Muscle layer of duodenum (tissue), 2 donors: ENCODE data around the gene BTN3A1.
A peak's percentile ranks its signal among the peaks of the same experiment; 100 is the strongest.
"Not testable (repeated sequence)": the region's sequence is repeated elsewhere in the genome, so short reads cannot be mapped to it uniquely, and the experiment has no call there.

ENCODE experiments used
- H3K27ac ChIP-seq: one replicate; pipeline ENCODE4 v1.7.0; 2013; ENCODE audit warnings: mild to moderate bottlenecking, low read length
- H3K27me3 ChIP-seq: one replicate; pipeline ENCODE4 v1.7.0; 2013; ENCODE audit warnings: low read depth, mild to moderate bottlenecking, control low read depth, low read length
- H3K36me3 ChIP-seq, 2 donors: one replicate each; pipeline ENCODE4 v1.7.0; 2013; ENCODE audit warnings: low read length in 2 of 2, control low read depth in 1 of 2, mild to moderate bottlenecking in 1 of 2; ENCODE audit not compliant: insufficient read depth in 2 of 2, control insufficient read depth in 1 of 2
- H3K4me1 ChIP-seq, 2 donors: one replicate each; pipeline ENCODE4 v1.7.0; 2013; ENCODE audit warnings: low read length in 2 of 2, mild to moderate bottlenecking in 2 of 2, control low read depth in 1 of 2, moderate library complexity in 1 of 2; ENCODE audit not compliant: insufficient read depth in 2 of 2, control insufficient read depth in 1 of 2
- H3K4me3 ChIP-seq, 2 donors: one replicate each; pipeline ENCODE4 v1.7.0; 2013; ENCODE audit warnings: low read length in 2 of 2, low read depth in 1 of 2, mild to moderate bottlenecking in 1 of 2
- H3K9me3 ChIP-seq, 2 donors: one replicate each; pipeline ENCODE4 v1.7.0; 2013; ENCODE audit warnings: low read length in 2 of 2, control low read depth in 1 of 2, mild to moderate bottlenecking in 1 of 2; ENCODE audit not compliant: control insufficient read depth in 1 of 2
- donor health status: healthy.

BTN3A1 gene

GRCh38 chr6:26363882-26364701 is 38.0 kb upstream of the BTN3A1 start:
- Histone ChIP-seq H3K4me1 (peaks cover 3 to 9% of the 10 kb centered on the region in 2 donors), H3K36me3 (peaks cover 0 to 2% of the 10 kb centered on the region in 2 donors), H3K9me3 (no peaks in the 10 kb centered on the region), H3K4me3 (peak overlapping the region; percentile 84 to 85), H3K27ac (peak overlapping the region; percentile 93), H3K27me3 (no peaks in the 10 kb centered on the region)

- Histone ChIP-seq H3K4me3 (peak overlapping the region; percentile 84 to 85), H3K36me3 (peaks cover 0 to 4% of the 10 kb centered on the region in 2 donors), H3K4me1 (peaks cover 3 to 9% of the 10 kb centered on the region in 2 donors)
These were observed 36.5 kb upstream of the BTN3A1 start for GRCh38 chr6:26365633-26365995.

GRCh38 chr6:26366504-26366903 is 35.6 kb upstream of the BTN3A1 start:
- Histone ChIP-seq H3K9me3 (no peaks in the 10 kb centered on the region), H3K4me1 (peaks cover 3 to 9% of the 10 kb centered on the region in 2 donors), H3K4me3 (peak overlapping the region in 1 of 2 donors; percentile 84), H3K27ac (peak overlapping the region; percentile 31), H3K36me3 (peaks cover 0 to 4% of the 10 kb centered on the region in 2 donors), H3K27me3 (no peaks in the 10 kb centered on the region)

More at GRCh38 chr6:26365633-26365995, 36.5 kb upstream of the BTN3A1 start:
- Histone ChIP-seq H3K27me3 (no peaks in the 10 kb centered on the region), H3K27ac (peak overlapping the region; percentile 93), H3K9me3 (no peaks in the 10 kb centered on the region)

GRCh38 chr6:26367114-26367513 is 35.0 kb upstream of the BTN3A1 start:
- Histone ChIP-seq H3K27me3 (no peaks in the 10 kb centered on the region), H3K27ac (no peak overlapping the region), H3K4me3 (no peak overlapping the region), H3K36me3 (peaks cover 0 to 4% of the 10 kb centered on the region in 2 donors), H3K4me1 (peaks cover 3 to 9% of the 10 kb centered on the region in 2 donors), H3K9me3 (no peaks in the 10 kb centered on the region)

GRCh38 chr6:26371813-26372212 is 30.3 kb upstream of the BTN3A1 start:
- H3K27me3 ChIP-seq, H3K4me1 ChIP-seq: not testable (repeated sequence)
- H3K36me3 ChIP-seq: peaks cover 14 to 15% of the 10 kb centered on the region in 2 donors

GRCh38 chr6:26372308-26373144 is 29.5 kb upstream of the BTN3A1 start:
- no peaks in the 10 kb centered on the region for H3K4me1 ChIP-seq
- H3K27ac ChIP-seq: no peak overlapping the region
- H3K4me3 ChIP-seq: no peak overlapping the region
- H3K27me3 ChIP-seq: no peaks in the 10 kb centered on the region
- H3K36me3 ChIP-seq: peaks cover 14 to 15% of the 10 kb centered on the region in 2 donors
- no peaks in the 10 kb centered on the region for H3K9me3 ChIP-seq

More at GRCh38 chr6:26371813-26372212, 30.3 kb upstream of the BTN3A1 start:
- H3K9me3 ChIP-seq, H3K4me3 ChIP-seq, H3K27ac ChIP-seq: not testable (repeated sequence)

GRCh38 chr6:26375270-26375669 is 26.8 kb upstream of the BTN3A1 start:
- Histone ChIP-seq H3K27ac (no peak overlapping the region), H3K9me3 (no peaks in the 10 kb centered on the region), H3K4me3 (no peak overlapping the region), H3K27me3 (no peaks in the 10 kb centered on the region), H3K4me1 (no peaks in the 10 kb centered on the region), H3K36me3 (peaks cover 10 to 15% of the 10 kb centered on the region in 2 donors)

GRCh38 chr6:26377719-26378118 is 24.4 kb upstream of the BTN3A1 start:
- Histone ChIP-seq H3K4me1 (no peaks in the 10 kb centered on the region), H3K9me3 (no peaks in the 10 kb centered on the region), H3K36me3 (peaks cover 10 to 15% of the 10 kb centered on the region in 2 donors), H3K27me3 (no peaks in the 10 kb centered on the region), H3K4me3 (no peak overlapping the region), H3K27ac (no peak overlapping the region)

- not testable (repeated sequence) for H3K4me1 ChIP-seq, H3K4me3 ChIP-seq, H3K27ac ChIP-seq, H3K27me3 ChIP-seq, H3K9me3 ChIP-seq
- H3K36me3 ChIP-seq: peaks cover 10 to 15% of the 10 kb centered on the region in 2 donors
These were observed 23.9 kb upstream of the BTN3A1 start for GRCh38 chr6:26378143-26378542.

- Histone ChIP-seq H3K27ac (no peak overlapping the region), H3K9me3 (no peaks in the 10 kb centered on the region), H3K27me3 (no peaks in the 10 kb centered on the region), H3K36me3 (peaks cover 9 to 10% of the 10 kb centered on the region in 2 donors), H3K4me3 (no peak overlapping the region), H3K4me1 (peaks cover 0 to 7% of the 10 kb centered on the region in 2 donors)
These were observed 22.8 kb upstream of the BTN3A1 start for GRCh38 chr6:26379292-26379691.

- no peaks in the 10 kb centered on the region for H3K9me3 ChIP-seq
These were observed 22.3 kb upstream of the BTN3A1 start for GRCh38 chr6:26379740-26380139.

More at GRCh38 chr6:26379740-26380139, 22.3 kb upstream of the BTN3A1 start:
- Histone ChIP-seq H3K27ac (no peak overlapping the region), H3K36me3 (peaks cover 5 to 6% of the 10 kb centered on the region in 2 donors), H3K4me3 (no peak overlapping the region), H3K27me3 (no peaks in the 10 kb centered on the region), H3K4me1 (peaks cover 0 to 7% of the 10 kb centered on the region in 2 donors)
